Peyer's patch (tissue), 4 donors: ENCODE data around the gene LRRC57.

Experiments
- CTCF ChIP-seq, 6 experiments: fragments of 450-650 bp in 4 of 6; fragments of 200-600 bp in 2 of 6; sonication (generic) in 1 of 6; IDR thresholded peaks; one replicate each; pipeline ENCODE4 v1.5.1; 2017 to 2019; ENCODE audit warnings: antibody characterized with exemption in 6 of 6, mild to moderate bottlenecking in 3 of 6, moderate library complexity in 1 of 6
- POLR2A ChIP-seq, 2 donors: fragments of 450-650 bp; IDR thresholded peaks; one replicate each; pipeline ENCODE4 v1.5.1; 2017; ENCODE audit warnings: antibody characterized with exemption in 2 of 2, mild to moderate bottlenecking in 2 of 2, moderate library complexity in 2 of 2

GRCh38 chr15:42594095-42594494, 45.5 kb upstream of the LRRC57 start:
- TF ChIP-seq CTCF (IDR thresholded peaks at IDR 0.05) (no peak), POLR2A (IDR thresholded peaks at IDR 0.05) (no peak)
